Limb (tissue), 2 donors: ENCODE data around the gene FEZF1.
A peak's percentile ranks its signal among the peaks of the same experiment; 100 is the strongest.

Experiments used
- DNase-seq, 2 donors: peaks; one replicate each; pipeline ENCODE4 v3.0.0-alpha.2; 2016; ENCODE audit errors: extremely low spot score in 2 of 2

FEZF1 gene

GRCh38 chr7:122304319-122304975 lies at the start of gene FEZF1:
TSS of gene FEZF1 (minus strand) at chr7:122304750. CDS start at chr7:122304437, 313 bp downstream.
- DNase-seq, result peak in 1 of 2 donors; percentile 40

GRCh38 chr7:122352454-122352853 lies 47.9 kb upstream of the FEZF1 start:
- no peak for DNase-seq

- no peak for DNase-seq
These were observed 46.2 kb upstream of the FEZF1 start for GRCh38 chr7:122350701-122351100.

GRCh38 chr7:122344303-122344620 lies 39.7 kb upstream of the FEZF1 start:
- DNase-seq, result no peak

- no peak for DNase-seq
These were observed 39.2 kb upstream of the FEZF1 start for GRCh38 chr7:122343601-122344302.

- no peak for DNase-seq
These were observed 35.9 kb upstream of the FEZF1 start for GRCh38 chr7:122340427-122340826.

- DNase-seq, result no peak
These were observed 34.8 kb upstream of the FEZF1 start for GRCh38 chr7:122339145-122339904.

- no peak for DNase-seq
These were observed 32.5 kb upstream of the FEZF1 start for GRCh38 chr7:122337011-122337410.

- no peak for DNase-seq
These were observed 24.7 kb upstream of the FEZF1 start for GRCh38 chr7:122329145-122329802.

- DNase-seq, result no peak
These were observed 23.4 kb upstream of the FEZF1 start for GRCh38 chr7:122327969-122328368.

GRCh38 chr7:122316467-122317388 lies 12.2 kb upstream of the FEZF1 start:
- DNase-seq, result peak in 1 of 2 donors; percentile 52

- DNase-seq, result no peak
These were observed 11.2 kb upstream of the FEZF1 start for GRCh38 chr7:122315507-122316466.

- DNase-seq, result no peak
These were observed 9.7 kb upstream of the FEZF1 start for GRCh38 chr7:122314284-122314683.

- DNase-seq, result no peak
These were observed 8.2 kb upstream of the FEZF1 start for GRCh38 chr7:122312789-122313188.

- DNase-seq, result peak in 1 of 2 donors; percentile 48
These were observed 7.3 kb upstream of the FEZF1 start for GRCh38 chr7:122311734-122312450.

- DNase-seq, result no peak
These were observed 6.6 kb upstream of the FEZF1 start for GRCh38 chr7:122311050-122311700.

GRCh38 chr7:122310119-122311021 lies 5.8 kb upstream of the FEZF1 start:
- DNase-seq, result peak in 1 of 2 donors; percentile 62
